ENCODE data around the gene UNC13B.
A peak's percentile ranks its signal among the peaks of the same experiment; 100 is the strongest.

UNC13B gene

GRCh38 chr9:35308316-35308715 lies 146.5 kb downstream of the UNC13B start:
- no peak for TF ChIP-seq CTCF (IDR thresholded peaks at IDR 0.05; ENCODE audit: insufficient read depth, low read depth, low read length, missing control alignments)
- no peak overlapping the region for H3K4me3 ChIP-seq (ENCODE audit: low read length)
- no peak for DNase-seq (ENCODE audit: low read depth)

DNA sequence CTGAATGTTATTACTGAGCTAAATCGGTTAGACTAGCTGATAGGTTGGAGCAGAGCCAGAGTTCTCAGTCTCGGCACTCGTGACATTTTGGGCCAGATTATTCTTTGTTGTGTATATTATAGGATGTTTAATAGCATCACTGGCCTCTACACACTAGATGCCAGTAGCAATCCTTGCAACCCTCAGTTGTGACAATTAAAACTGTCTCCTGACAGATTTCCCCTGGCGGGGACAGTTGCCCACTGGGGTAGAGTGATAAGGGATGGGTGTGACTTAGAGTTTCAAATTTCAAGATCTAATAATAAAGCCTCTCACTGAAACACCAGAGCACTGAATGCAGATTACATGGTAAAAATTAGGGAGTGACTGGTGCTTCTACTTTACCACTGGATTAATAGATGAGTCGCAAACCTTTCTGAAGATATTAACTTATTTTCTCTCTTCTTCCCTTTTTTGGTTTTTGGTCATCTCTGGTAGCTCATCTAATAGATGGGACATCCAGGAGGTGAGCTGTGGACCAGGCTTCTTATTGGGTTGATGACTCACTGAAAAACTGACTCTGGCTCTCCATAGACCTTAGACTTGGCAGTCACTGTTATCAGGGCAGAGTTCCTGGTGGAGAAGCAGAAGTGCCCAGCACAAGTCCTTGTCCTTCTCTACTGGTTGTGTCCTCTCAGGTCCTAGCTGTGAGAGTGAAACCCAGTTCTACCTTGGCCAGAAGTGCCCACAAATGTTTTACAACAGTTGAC lies 150.3 kb downstream of the UNC13B start:
- H3K4me3 ChIP-seq (ENCODE audit: low read length): no peak overlapping the region
- no peak for DNase-seq (ENCODE audit: low read depth)
- TF ChIP-seq CTCF (IDR thresholded peaks at IDR 0.05; ENCODE audit: insufficient read depth, low read depth, low read length, missing control alignments): no peak

- no peak overlapping the region for H3K4me3 ChIP-seq (ENCODE audit: low read length)
- TF ChIP-seq CTCF (IDR thresholded peaks at IDR 0.05; ENCODE audit: insufficient read depth, low read depth, low read length, missing control alignments): no peak
- no peak for DNase-seq (ENCODE audit: low read depth)
These were observed 151.7 kb downstream of the UNC13B start for GRCh38 chr9:35313460-35313859.

- no peak for TF ChIP-seq CTCF (IDR thresholded peaks at IDR 0.05; ENCODE audit: insufficient read depth, low read depth, low read length, missing control alignments)
- peak; percentile 25 for DNase-seq (ENCODE audit: low read depth)
These were observed 152.1 kb downstream of the UNC13B start for GRCh38 chr9:35313916-35314315.

GRCh38 chr9:35318741-35319140 lies 156.9 kb downstream of the UNC13B start:
- TF ChIP-seq CTCF (IDR thresholded peaks at IDR 0.05; ENCODE audit: insufficient read depth, low read depth, low read length, missing control alignments): no peak
- no peak for DNase-seq (ENCODE audit: low read depth)
- no peak overlapping the region for H3K4me3 ChIP-seq (ENCODE audit: low read length)

More at GRCh38 chr9:35313916-35314315, 152.1 kb downstream of the UNC13B start:
- H3K4me3 ChIP-seq (ENCODE audit: low read length): no peak overlapping the region

- no peak for TF ChIP-seq CTCF (IDR thresholded peaks at IDR 0.05; ENCODE audit: insufficient read depth, low read depth, low read length, missing control alignments)
- DNase-seq (ENCODE audit: low read depth): no peak
- H3K4me3 ChIP-seq (ENCODE audit: low read length): no peak overlapping the region
These were observed 160.5 kb downstream of the UNC13B start for GRCh38 chr9:35322075-35322885.

All from epithelial cell of esophagus (primary cell).